ENCODE results near the gene TRDMT1. TPM values are rescaled to one million over a fixed set of nuclear protein-coding genes. Genes with fewer than 3 reads are reported as not detected.

The TRDMT1 gene
- total RNA-seq, 1 donor from 2014 or later, result 5.7 TPM

DNA sequence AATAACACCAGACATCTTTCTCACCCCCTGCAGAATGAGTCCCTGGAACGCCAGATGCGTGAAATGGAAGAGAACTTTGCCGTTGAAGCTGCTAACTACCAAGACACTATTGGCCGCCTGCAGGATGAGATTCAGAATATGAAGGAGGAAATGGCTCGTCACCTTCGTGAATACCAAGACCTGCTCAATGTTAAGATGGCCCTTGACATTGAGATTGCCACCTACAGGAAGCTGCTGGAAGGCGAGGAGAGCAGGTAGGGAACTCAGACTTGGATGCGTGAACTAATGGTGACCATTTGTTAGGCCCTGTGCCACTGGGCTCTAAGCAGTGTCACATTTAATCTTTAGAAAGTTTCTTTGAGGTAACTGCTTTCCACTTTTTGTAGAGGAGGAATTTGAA is 33.7 kb upstream of the TRDMT1 start:
- Histone ChIP-seq H3K27me3 (no peaks in the 10 kb centered on the region), H3K9me3 (no peaks in the 10 kb centered on the region), H3K27ac (peak overlapping the region; percentile 58 to 97), H3K4me3 (peak overlapping the region; percentile 36 to 87), H3K36me3 (peaks cover 57 to 75% of the 10 kb centered on the region in 2 donors), H3K4me1 (peaks cover 12 to 49% of the 10 kb centered on the region in 2 donors)
- TF ChIP-seq, protein P1, sequence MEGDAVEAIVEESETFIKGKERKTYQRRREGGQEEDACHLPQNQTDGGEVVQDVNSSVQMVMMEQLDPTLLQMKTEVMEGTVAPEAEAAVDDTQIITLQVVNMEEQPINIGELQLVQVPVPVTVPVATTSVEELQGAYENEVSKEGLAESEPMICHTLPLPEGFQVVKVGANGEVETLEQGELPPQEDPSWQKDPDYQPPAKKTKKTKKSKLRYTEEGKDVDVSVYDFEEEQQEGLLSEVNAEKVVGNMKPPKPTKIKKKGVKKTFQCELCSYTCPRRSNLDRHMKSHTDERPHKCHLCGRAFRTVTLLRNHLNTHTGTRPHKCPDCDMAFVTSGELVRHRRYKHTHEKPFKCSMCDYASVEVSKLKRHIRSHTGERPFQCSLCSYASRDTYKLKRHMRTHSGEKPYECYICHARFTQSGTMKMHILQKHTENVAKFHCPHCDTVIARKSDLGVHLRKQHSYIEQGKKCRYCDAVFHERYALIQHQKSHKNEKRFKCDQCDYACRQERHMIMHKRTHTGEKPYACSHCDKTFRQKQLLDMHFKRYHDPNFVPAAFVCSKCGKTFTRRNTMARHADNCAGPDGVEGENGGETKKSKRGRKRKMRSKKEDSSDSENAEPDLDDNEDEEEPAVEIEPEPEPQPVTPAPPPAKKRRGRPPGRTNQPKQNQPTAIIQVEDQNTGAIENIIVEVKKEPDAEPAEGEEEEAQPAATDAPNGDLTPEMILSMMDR (IDR thresholded peaks at IDR 0.05), result no peak
- intact Hi-C loops (cut with DNase I), result no loop called here
- DNase-seq (ENCODE audit: low spot score in 2 of 2), result no peak

DNA sequence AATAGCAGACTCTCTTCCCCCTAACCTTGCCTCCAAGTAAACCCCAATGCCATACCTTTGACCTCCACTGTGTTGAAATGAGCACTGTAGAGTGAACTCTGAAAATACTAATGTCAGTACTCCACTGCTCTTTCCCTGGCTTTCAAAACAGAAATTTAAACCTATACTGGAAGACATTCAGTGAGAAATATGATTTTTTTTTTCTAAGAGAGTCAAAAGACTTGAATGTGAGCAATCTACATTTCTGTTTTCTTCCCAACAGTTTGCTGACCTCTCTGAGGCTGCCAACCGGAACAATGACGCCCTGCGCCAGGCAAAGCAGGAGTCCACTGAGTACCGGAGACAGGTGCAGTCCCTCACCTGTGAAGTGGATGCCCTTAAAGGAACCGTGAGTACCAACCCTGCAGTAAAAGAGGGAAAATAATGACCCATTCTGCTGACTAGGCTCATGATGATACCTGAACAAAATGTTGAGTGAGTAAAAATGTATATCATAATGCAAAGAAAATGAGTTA is 33.0 kb upstream of the TRDMT1 start:
- Histone ChIP-seq H3K27me3 (no peaks in the 10 kb centered on the region), H3K27ac (peak overlapping the region; percentile 58 to 97), H3K4me1 (peaks cover 12 to 49% of the 10 kb centered on the region in 2 donors), H3K36me3 (peaks cover 57 to 82% of the 10 kb centered on the region in 2 donors), H3K4me3 (peak overlapping the region; percentile 36 to 87), H3K9me3 (no peaks in the 10 kb centered on the region)
- DNase-seq (ENCODE audit: low spot score in 2 of 2), result no peak
- TF ChIP-seq, protein P1 (IDR thresholded peaks at IDR 0.05), result no peak
- intact Hi-C loops (cut with DNase I), result no loop called here

DNA sequence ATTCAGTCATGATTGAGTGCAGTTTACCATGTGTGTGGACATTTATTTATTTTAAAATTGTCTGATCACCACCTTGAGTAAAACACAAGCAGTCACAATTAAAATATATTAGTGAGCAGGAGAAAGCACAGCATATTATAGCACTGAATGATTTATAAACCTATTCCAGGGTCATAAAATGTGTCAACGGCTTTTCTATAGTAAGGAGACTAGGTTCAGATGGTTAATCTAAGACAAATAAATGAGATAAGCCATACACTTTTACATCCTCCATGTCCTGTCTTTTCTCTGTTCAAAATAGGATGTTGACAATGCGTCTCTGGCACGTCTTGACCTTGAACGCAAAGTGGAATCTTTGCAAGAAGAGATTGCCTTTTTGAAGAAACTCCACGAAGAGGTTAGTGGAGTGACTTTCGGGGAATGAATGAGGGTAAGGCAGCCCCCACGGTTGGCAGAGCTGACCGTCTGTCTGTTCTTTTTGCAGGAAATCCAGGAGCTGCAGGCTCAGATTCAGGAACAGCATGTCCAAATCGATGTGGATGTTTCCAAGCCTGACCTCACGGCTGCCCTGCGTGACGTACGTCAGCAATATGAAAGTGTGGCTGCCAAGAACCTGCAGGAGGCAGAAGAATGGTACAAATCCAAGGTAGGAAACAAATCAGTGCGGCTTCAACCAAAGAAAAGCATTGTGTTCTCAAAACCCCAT is 32.0 kb upstream of the TRDMT1 start:
- H3K4me1 ChIP-seq, result peaks cover 12 to 49% of the 10 kb centered on the region in 2 donors
- H3K27ac ChIP-seq, result peak overlapping the region; percentile 58 to 97
- H3K27me3 ChIP-seq, result no peaks in the 10 kb centered on the region
- peak in 1 of 2 donors; percentile 80 for DNase-seq (ENCODE audit: low spot score in 2 of 2)
- H3K36me3 ChIP-seq, result peaks cover 57 to 84% of the 10 kb centered on the region in 2 donors
- intact Hi-C loops (cut with DNase I), result no loop called here
- no peaks in the 10 kb centered on the region for H3K9me3 ChIP-seq
- H3K4me3 ChIP-seq, result peak overlapping the region; percentile 87 to 93
- TF ChIP-seq, protein P1 (IDR thresholded peaks at IDR 0.05), result no peak

DNA sequence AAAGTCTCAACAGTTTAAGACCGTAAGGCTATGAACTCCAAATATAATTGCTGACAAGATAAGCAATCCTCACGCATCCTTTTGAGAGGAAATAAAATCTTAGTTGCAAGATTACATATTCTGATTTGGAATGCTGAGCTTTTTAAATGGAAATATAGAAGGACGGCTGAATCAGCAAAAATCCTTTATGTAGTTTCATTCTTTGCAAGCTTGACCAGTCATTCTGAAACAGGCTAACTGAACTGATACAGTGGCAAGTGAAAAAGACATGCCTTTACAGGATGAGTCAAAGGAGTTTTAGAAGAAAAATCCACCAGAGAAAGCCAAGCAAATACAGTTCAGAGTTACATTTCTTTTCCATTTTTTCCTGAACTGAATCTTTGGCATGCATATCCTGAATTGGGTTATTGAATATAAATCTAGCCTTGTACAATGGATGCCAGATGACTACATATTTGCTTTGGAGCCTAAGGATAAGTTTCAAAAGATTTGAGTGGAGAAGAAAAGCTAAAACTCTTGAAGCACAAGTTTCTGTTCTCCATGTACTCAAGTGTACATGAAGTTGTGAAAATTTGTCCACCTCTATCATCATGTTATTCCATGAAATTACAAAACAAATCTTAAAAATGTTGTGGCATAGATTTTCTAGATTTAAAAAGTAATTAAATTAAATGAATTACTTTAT is 30.9 kb upstream of the TRDMT1 start:
- TF ChIP-seq, protein P1 (IDR thresholded peaks at IDR 0.05), result no peak
- Histone ChIP-seq H3K27ac (peak overlapping the region; percentile 58 to 97), H3K27me3 (no peaks in the 10 kb centered on the region), H3K4me1 (peaks cover 12 to 49% of the 10 kb centered on the region in 2 donors), H3K36me3 (peaks cover 57 to 81% of the 10 kb centered on the region in 2 donors), H3K9me3 (no peaks in the 10 kb centered on the region), H3K4me3 (peak overlapping the region; percentile 87 to 93)
- no peak for DNase-seq (ENCODE audit: low spot score in 2 of 2)
- intact Hi-C loops (cut with DNase I), result no loop called here

DNA sequence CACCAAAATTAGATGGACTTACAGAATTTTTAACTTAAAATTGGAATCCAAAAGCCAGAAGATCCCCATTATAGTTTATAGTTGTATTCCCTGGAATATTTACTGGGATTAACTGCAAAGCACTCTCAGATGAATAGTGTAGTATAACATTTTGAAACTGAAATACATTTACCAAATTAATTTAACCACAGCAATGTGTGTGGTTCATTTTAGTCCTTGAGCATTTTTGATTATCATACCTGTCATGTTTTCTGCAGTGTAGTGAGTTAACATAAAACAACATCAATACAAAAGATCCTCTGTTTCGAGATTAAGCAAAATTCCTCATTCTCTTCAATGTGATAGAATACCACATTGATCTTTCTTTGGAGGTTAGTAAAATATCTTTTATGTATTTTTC is 30.3 kb upstream of the TRDMT1 start:
- H3K36me3 ChIP-seq, result peaks cover 57 to 75% of the 10 kb centered on the region in 2 donors
- H3K9me3 ChIP-seq, result no peaks in the 10 kb centered on the region
- H3K4me1 ChIP-seq, result peaks cover 12 to 46% of the 10 kb centered on the region in 2 donors
- TF ChIP-seq, protein P1 (IDR thresholded peaks at IDR 0.05), result no peak
- H3K27me3 ChIP-seq, result no peaks in the 10 kb centered on the region
- H3K4me3 ChIP-seq, result peak overlapping the region; percentile 87 to 93
- H3K27ac ChIP-seq, result peak overlapping the region; percentile 97 to 99
- intact Hi-C loops (cut with DNase I), result no loop called here
- no peak for DNase-seq (ENCODE audit: low spot score in 2 of 2)

Data from ascending aorta (tissue), 2 donors.